Nephron (organoid): Measurements from ENCODE around the gene SCARB1.
"Not testable (repeated sequence)": the region's sequence is repeated elsewhere in the genome, so short reads cannot be mapped to it uniquely, and the experiment has no call there.

Source experiments
- H3K27ac Mint-ChIP-seq, 3 experiments: 2 replicates each; pipeline ENCODE4 v1.8.0; 2020; ENCODE audit warnings: mixed read lengths in 3 of 3, mild to moderate bottlenecking in 2 of 3, moderate library complexity in 1 of 3
- H3K27me3 Mint-ChIP-seq: 2 replicates; pipeline ENCODE4 v1.8.0; 2021; ENCODE audit warnings: low read depth, mild to moderate bottlenecking, moderate library complexity, mixed read lengths
- H3K36me3 Mint-ChIP-seq: 2 replicates; pipeline ENCODE4 v1.8.0; 2020; ENCODE audit warnings: low read depth, mixed read lengths
- H3K4me1 Mint-ChIP-seq: 2 replicates; pipeline ENCODE4 v1.8.0; 2020; ENCODE audit warnings: mixed read lengths
- H3K4me3 Mint-ChIP-seq, 3 experiments: 2 replicates each; pipeline ENCODE4 v1.8.0; 2020; ENCODE audit warnings: mild to moderate bottlenecking in 3 of 3, mixed read lengths in 3 of 3, moderate library complexity in 2 of 3
- H3K9me3 Mint-ChIP-seq: 2 replicates; pipeline ENCODE4 v1.8.0; 2020; ENCODE audit warnings: mixed read lengths
- CTCF ChIP-seq, 3 experiments: fragments of 200-600 bp; sonication (generic); IDR thresholded peaks; one replicate each; pipeline ENCODE4 v1.5.0; 2021; ENCODE audit warnings: antibody characterized with exemption in 3 of 3; ENCODE audit not compliant: unreplicated experiment in 3 of 3

The SCARB1 gene

GRCh38 chr12:124898200-124898922 is 34.7 kb upstream of the SCARB1 start:
- peaks cover 23% of the 10 kb centered on the region for H3K4me1 Mint-ChIP-seq
- H3K4me3 Mint-ChIP-seq = no peak overlapping the region
- peak in 2 of 3 experiments; percentile 10 to 15 for TF ChIP-seq CTCF (IDR thresholded peaks at IDR 0.05; ENCODE audit: unreplicated experiment in 3 of 3)
- peaks cover 12% of the 10 kb centered on the region for H3K27me3 Mint-ChIP-seq
- no peak overlapping the region for H3K27ac Mint-ChIP-seq
- H3K36me3 Mint-ChIP-seq = no peaks in the 10 kb centered on the region
- H3K9me3 Mint-ChIP-seq = no peaks in the 10 kb centered on the region

GRCh38 chr12:124896461-124896860 is 32.8 kb upstream of the SCARB1 start:
- Mint-ChIP-seq H3K36me3 (no peaks in the 10 kb centered on the region), H3K9me3 (no peaks in the 10 kb centered on the region), H3K4me1 (peaks cover 23% of the 10 kb centered on the region), H3K27ac (peak overlapping the region in 1 of 3 experiments; percentile 1), H3K4me3 (no peak overlapping the region), H3K27me3 (peaks cover 12% of the 10 kb centered on the region)
- TF ChIP-seq CTCF (IDR thresholded peaks at IDR 0.05; ENCODE audit: unreplicated experiment in 3 of 3) = no peak

- Mint-ChIP-seq H3K27ac (no peak overlapping the region), H3K27me3 (peaks cover 12% of the 10 kb centered on the region), H3K4me3 (no peak overlapping the region), H3K4me1 (peaks cover 17% of the 10 kb centered on the region), H3K9me3 (no peaks in the 10 kb centered on the region), H3K36me3 (no peaks in the 10 kb centered on the region)
- no peak for TF ChIP-seq CTCF (IDR thresholded peaks at IDR 0.05; ENCODE audit: unreplicated experiment in 3 of 3)
Measured at GRCh38 chr12:124893792-124894516, 30.3 kb upstream of the SCARB1 start.

GRCh38 chr12:124888260-124888659 is 24.6 kb upstream of the SCARB1 start:
- Mint-ChIP-seq H3K4me3 (no peak overlapping the region), H3K4me1 (peaks cover 13% of the 10 kb centered on the region), H3K9me3 (no peaks in the 10 kb centered on the region), H3K27me3 (no peaks in the 10 kb centered on the region), H3K27ac (no peak overlapping the region), H3K36me3 (no peaks in the 10 kb centered on the region)
- TF ChIP-seq CTCF (IDR thresholded peaks at IDR 0.05; ENCODE audit: unreplicated experiment in 3 of 3) = no peak

- H3K4me1 Mint-ChIP-seq = peaks cover 18% of the 10 kb centered on the region
- not testable (repeated sequence) for H3K36me3 Mint-ChIP-seq
Measured at GRCh38 chr12:124887766-124888165, 24.1 kb upstream of the SCARB1 start.

GRCh38 chr12:124884587-124885438 is 21.1 kb upstream of the SCARB1 start:
- Mint-ChIP-seq H3K9me3 (no peaks in the 10 kb centered on the region), H3K36me3 (no peaks in the 10 kb centered on the region), H3K4me1 (peaks cover 19% of the 10 kb centered on the region), H3K4me3 (no peak overlapping the region), H3K27ac (peak overlapping the region; percentile 69 to 90 (median 88)), H3K27me3 (no peaks in the 10 kb centered on the region)
- TF ChIP-seq CTCF (IDR thresholded peaks at IDR 0.05; ENCODE audit: unreplicated experiment in 3 of 3) = no peak

More at GRCh38 chr12:124887766-124888165, 24.1 kb upstream of the SCARB1 start:
- not testable (repeated sequence) for H3K4me3 Mint-ChIP-seq, H3K27me3 Mint-ChIP-seq, H3K9me3 Mint-ChIP-seq, H3K27ac Mint-ChIP-seq
